ENCODE results near the gene MED10.

Gene MED10

DNA sequence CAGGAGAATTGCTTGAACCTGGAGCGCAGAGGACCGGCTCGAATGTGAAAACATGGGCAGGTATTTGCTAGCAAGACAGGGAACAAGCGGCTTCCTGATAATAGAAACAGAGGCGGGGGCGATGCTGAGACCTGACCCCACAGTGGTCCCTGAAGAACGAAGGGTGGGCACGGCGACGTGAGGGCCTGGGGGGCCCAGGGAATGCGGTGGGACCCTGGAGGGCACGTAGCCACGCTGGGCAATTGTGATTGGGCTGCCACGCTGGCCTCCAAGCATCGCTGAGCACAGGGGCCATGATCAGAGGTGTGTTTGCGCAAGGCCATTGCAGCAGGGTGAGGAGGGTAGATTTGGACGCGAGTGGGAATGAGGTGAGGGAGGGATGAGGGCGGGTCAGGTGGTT is 30.7 kb downstream of the MED10 start:
- no peak for DNase-seq

DNA sequence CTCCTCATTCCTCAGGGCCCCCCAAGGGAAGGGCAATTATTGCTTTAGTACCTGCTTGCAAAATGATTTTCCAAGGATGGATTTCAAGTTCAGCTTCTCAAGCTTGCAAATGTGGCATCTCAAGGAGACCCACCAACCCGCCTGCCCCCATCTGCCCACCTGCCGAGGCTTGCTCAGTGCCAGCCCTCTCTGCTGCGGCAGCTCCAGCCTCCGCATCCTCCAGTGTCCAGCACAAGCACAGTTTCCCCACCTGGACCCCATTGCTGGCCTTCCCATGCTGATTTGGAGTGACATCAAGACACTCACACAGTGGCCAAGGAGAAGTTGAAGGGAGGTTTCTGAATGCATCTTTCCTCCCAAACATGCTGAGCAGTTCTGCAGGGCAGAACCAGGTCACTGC is 31.2 kb downstream of the MED10 start:
- DNase-seq = no peak

DNA sequence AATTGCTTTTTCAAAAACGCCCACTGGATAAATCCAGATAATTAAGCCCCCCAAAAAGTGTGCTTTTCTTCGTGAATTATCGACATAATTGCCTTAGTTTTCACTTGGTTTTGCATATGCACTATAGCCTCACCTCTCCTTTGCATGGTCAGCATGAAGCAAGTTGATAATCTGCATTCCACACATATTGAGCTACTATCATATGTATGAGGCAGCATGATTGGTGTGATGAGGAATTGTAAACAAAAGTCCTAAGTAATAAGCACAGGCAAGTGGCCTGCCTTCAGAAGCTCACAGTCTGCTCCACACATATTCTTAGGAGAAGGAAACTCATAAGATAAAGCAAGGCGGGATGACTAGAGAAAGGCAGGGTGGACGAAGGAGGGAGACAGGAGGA is 33.8 kb downstream of the MED10 start:
- no peak for DNase-seq

DNA sequence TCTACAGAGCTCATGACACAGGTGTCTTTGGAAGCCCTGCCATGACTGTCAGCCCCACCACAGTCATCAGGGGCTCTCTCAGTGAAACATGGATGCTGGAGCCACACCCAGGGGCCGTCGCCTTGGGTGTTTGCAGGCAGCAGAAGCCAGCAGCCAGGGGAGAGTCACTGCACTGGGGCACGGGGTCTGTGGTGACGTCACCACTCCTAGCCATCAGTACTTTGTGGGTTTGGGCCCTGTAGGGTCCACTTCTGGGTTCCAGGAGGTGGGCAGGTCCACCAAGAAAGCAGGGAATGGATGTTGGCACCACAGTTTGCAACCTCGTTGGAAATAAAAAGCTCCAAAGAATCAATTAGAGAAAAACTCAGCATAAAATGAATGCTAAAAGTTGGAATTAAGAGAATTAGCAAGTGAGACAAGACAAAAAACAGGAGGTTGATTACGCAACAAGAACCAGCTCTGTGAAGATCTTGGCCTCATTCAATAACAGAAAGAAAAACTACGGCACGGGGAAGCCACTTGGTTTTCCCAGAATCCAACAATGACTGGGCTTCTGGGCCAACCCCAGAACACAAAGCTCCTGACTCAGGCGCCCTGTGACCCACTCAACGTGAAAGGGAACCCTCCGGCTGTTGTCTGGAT is 34.3 kb downstream of the MED10 start:
- DNase-seq = no peak

DNA sequence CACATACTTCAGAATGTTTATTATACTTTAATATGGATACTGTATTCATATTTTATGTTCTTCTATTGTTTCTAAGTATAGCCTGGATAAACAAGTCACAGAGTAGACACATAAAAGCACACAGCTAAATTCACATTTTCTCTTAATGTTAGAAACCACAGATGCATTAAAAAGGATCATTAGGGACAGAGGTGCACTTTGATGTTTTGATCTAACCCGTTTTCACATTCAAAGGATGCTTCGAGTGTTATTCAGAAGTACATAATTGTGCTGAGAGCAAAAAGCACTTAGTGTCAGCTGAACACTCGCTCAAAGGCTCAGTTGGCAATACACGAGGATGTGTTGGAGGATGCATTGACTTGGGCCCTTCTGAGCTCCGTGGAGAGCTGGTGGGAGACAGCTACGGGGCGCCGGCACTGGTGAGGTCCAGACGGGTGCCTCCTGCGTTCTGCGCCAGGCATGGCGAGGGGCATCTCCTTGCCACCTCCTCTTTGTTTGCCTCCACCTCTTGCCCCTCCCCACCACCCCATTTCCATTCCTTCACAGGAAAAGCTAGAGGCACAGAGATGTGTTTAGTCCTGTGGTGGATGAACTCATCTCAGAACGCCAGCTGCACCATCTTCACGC is 35.5 kb downstream of the MED10 start:
- no peak for DNase-seq

DNA sequence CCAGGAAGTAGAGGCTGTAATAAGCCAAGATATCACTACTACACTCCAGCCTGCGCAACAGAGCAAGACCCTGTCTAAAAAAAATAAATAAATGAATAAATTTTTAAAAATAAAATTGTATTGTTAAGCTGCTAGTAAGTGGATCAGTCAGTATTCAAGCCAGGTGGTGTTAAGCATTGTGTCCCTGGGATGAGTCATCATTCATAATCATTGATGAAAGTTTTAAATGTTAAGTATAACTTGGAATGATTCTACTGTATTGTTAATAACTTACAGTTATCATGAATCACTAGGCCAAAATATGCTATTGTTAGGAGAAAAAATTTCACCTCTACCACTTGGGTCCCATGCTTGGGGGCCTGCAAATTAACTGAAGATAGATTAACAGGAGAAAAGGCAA is 38.2 kb downstream of the MED10 start:
- DNase-seq = no peak

DNA sequence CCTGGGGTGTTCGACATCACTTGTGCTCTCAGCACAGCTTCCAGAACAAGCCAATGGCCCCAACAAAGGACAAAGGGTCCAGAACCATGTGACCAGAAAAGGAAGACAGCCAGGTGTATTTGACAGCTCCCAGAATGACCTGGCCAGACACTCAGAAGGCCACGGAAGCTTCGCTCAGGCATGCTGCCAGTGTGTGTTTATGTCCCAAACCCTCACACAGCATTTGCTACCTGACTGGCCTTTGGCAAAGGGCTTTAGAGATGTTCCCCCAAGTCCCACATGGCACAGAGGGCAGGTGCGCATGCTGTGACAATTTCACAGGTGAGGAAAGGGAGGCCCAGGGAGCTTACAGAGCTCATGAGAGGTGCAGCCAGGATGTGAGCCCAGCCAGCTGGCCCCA is 39.5 kb downstream of the MED10 start:
- no peak for DNase-seq

DNA sequence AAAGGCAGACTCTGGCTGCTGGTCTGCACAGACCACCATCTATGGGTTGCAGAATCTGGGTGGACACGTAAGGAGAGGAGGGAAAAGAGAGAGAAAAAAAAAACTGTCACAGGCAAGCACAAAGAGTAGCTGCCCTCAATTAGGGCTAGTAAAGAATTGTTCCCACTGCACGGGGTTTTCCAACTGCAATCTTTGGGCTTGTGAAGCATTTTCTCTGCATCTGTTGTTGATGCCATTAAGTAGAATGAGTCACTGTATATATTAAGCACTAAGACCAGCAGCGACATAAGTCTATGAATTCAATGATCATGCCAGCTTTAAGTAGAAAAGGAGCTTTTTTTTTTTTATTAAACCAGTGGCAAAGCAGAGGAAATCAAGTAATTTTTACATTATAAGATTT is 40.2 kb downstream of the MED10 start:
- no peak for DNase-seq

DNA sequence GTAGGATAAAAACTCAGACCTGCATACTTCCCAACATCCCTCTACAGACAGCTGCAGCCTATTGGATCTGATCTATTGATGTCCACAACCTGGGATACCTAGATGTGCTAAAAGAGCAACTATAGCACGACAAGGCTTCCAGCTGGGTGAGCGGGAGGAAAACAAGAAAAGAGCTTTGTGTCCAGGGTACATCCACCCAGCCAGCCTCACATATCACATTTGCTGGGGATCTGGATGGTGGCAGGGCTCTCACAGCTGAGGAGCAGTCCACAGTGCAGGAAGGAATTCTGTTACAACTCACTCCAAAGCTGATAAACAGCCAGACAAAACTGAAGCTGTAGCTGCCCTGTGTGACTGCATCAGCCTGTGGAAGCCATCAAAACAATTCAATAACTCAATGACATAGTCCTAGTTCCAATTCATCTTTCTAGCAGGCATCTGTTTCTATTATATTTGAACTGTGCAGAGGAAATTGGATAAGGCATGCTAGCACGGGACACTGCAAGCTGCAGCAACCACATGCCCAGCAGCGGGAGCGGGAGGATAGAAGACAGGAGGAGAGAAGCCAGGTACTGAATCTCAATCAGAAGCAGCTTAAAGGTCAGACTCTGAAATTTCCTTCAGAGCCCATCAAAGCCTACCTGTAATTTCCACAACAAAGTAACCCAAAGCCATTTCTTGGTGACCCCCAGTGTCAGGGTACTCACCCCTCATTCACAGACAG is 45.0 kb downstream of the MED10 start:
- no peak for DNase-seq

DNA sequence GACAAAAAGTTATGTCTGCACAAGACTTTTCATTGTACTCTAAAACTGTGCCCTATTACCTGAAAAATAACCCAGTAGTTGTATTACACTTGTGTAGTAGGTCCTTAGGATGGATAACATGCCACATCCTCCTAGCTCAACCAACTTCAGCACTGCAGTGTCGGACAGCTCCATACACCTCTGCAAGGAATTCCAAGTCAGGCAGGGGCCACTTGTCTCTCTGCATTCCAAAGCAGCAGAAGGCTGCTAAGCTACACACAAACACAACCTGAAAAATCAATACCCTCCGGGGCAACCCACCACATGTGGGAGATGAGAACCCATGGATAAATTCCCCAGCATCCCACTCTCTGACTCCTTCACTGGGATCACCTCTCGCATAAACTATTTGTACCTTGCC is 50.2 kb downstream of the MED10 start:
- DNase-seq = no peak

DNA sequence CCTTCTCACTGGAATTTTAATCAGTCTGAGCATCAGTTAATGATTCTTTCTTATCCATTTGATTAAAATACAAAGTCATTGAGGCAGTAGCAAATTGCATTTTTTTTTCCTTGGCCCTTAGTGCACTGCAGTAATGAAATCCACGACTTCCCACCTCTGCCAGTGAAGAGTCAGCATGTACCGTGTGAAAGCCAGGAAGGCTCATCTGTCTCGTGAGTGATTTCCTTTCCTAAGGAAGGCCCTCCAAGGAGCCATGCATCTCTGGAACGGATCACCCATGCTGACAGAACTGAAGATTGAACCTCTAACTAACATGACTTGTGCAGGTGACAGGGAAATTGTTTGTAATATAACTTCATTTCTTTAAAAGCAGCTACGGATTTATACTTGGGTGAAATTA is 51.6 kb downstream of the MED10 start:
- DNase-seq = no peak

DNA sequence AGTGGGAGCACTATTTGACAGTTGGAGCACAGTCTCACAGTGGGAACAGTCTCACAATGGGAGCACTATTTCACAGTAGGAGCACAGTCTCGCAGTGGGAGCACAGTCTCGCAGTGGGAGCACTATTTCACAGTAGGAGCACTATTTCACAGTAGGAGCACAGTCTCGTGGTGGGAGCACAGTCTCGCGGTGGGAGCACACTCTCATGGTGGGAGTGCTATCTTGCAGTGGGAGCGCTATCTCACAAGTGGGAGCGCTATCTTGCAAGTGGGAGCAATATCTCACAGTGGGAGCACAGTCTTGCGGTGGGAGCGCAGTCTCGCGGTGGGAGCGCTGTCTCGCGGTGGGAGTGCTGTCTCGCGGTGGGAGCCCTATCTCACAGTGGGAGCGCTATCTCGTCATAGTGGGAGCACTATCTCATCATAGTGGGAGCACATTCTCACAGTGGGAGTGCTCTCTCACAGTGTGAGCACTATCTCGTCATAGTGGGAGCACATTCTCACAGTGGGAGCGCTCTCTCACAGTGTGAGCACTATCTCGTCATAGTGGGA is 56.1 kb downstream of the MED10 start:
- DNase-seq = no peak
